ENCODE data around the gene PAXX. TPM values are rescaled to one million over a fixed set of nuclear protein-coding genes. Genes with fewer than 3 reads are reported as not detected.

Gene PAXX
- total RNA-seq, 1 donor: 16.6 TPM

GRCh38 chr9:136953771-136954269 lies 38.4 kb upstream of the PAXX start:
- H2AFZ ChIP-seq (ENCODE audit: low read length): no peak overlapping the region
- no peaks in the 10 kb centered on the region for H3K36me3 ChIP-seq (ENCODE audit: insufficient read depth, low read length)

GRCh38 chr9:136954270-136955083 lies 37.7 kb upstream of the PAXX start:
- H3K4me1 ChIP-seq (ENCODE audit: insufficient read depth, low read length): peaks cover 4% of the 10 kb centered on the region
- H3K9me3 ChIP-seq (ENCODE audit: low read depth, low read length): no peaks in the 10 kb centered on the region
- H3K4me2 ChIP-seq (ENCODE audit: insufficient read depth, low read length): no peak overlapping the region
- H3K27me3 ChIP-seq (ENCODE audit: insufficient read depth, low read length): no peaks in the 10 kb centered on the region
- no peaks in the 10 kb centered on the region for H3K79me2 ChIP-seq (ENCODE audit: insufficient read depth, low read length)
- no peak overlapping the region for H2AFZ ChIP-seq (ENCODE audit: low read length)
- peak; percentile 78 for DNase-seq (ENCODE audit: insufficient read length, low spot score, missing footprints)
- H3K36me3 ChIP-seq (ENCODE audit: insufficient read depth, low read length): no peaks in the 10 kb centered on the region
- H3K27ac ChIP-seq (ENCODE audit: low read depth, low read length): no peak overlapping the region
- no peaks in the 10 kb centered on the region for H4K20me1 ChIP-seq (ENCODE audit: insufficient read depth, low read length)
- no peak overlapping the region for H3K4me3 ChIP-seq (ENCODE audit: insufficient read depth, low read length)
- no peak for TF ChIP-seq CTCF (IDR thresholded peaks at IDR 0.05; ENCODE audit: extremely low read depth, low read depth, low read length)

More at GRCh38 chr9:136953771-136954269, 38.4 kb upstream of the PAXX start:
- DNase-seq (ENCODE audit: insufficient read length, low spot score, missing footprints): peak; percentile 85
- Histone ChIP-seq H3K79me2 (ENCODE audit: insufficient read depth, low read length) (no peaks in the 10 kb centered on the region), H3K27ac (ENCODE audit: low read depth, low read length) (no peak overlapping the region), H3K9me3 (ENCODE audit: low read depth, low read length) (no peaks in the 10 kb centered on the region), H3K27me3 (ENCODE audit: insufficient read depth, low read length) (no peaks in the 10 kb centered on the region), H3K4me1 (ENCODE audit: insufficient read depth, low read length) (peaks cover 4% of the 10 kb centered on the region), H4K20me1 (ENCODE audit: insufficient read depth, low read length) (no peaks in the 10 kb centered on the region), H3K4me2 (ENCODE audit: insufficient read depth, low read length) (no peak overlapping the region), H3K4me3 (ENCODE audit: insufficient read depth, low read length) (no peak overlapping the region)
- no peak for TF ChIP-seq CTCF (IDR thresholded peaks at IDR 0.05; ENCODE audit: extremely low read depth, low read depth, low read length)

- H3K36me3 ChIP-seq (ENCODE audit: insufficient read depth, low read length): no peaks in the 10 kb centered on the region
- peaks cover under 1% of the 10 kb centered on the region for H3K4me1 ChIP-seq (ENCODE audit: insufficient read depth, low read length)
- H3K27ac ChIP-seq (ENCODE audit: low read depth, low read length): no peak overlapping the region
- no peak overlapping the region for H3K4me2 ChIP-seq (ENCODE audit: insufficient read depth, low read length)
- H3K27me3 ChIP-seq (ENCODE audit: insufficient read depth, low read length): no peaks in the 10 kb centered on the region
- no peak for TF ChIP-seq CTCF (IDR thresholded peaks at IDR 0.05; ENCODE audit: extremely low read depth, low read depth, low read length)
- no peaks in the 10 kb centered on the region for H4K20me1 ChIP-seq (ENCODE audit: insufficient read depth, low read length)
- H3K9me3 ChIP-seq (ENCODE audit: low read depth, low read length): no peaks in the 10 kb centered on the region
- H3K79me2 ChIP-seq (ENCODE audit: insufficient read depth, low read length): no peaks in the 10 kb centered on the region
- no peak overlapping the region for H3K4me3 ChIP-seq (ENCODE audit: insufficient read depth, low read length)
- H2AFZ ChIP-seq (ENCODE audit: low read length): no peak overlapping the region
- DNase-seq (ENCODE audit: insufficient read length, low spot score, missing footprints): peak; percentile 81
Measured at GRCh38 chr9:136955202-136955942, 36.9 kb upstream of the PAXX start.

- H3K4me3 ChIP-seq (ENCODE audit: insufficient read depth, low read length): no peak overlapping the region
- no peaks in the 10 kb centered on the region for H3K36me3 ChIP-seq (ENCODE audit: insufficient read depth, low read length)
- no peaks in the 10 kb centered on the region for H3K9me3 ChIP-seq (ENCODE audit: low read depth, low read length)
- H3K79me2 ChIP-seq (ENCODE audit: insufficient read depth, low read length): no peaks in the 10 kb centered on the region
- H3K27ac ChIP-seq (ENCODE audit: low read depth, low read length): no peak overlapping the region
- no peak for TF ChIP-seq CTCF (IDR thresholded peaks at IDR 0.05; ENCODE audit: extremely low read depth, low read depth, low read length)
- no peak for DNase-seq (ENCODE audit: insufficient read length, low spot score, missing footprints)
- H3K27me3 ChIP-seq (ENCODE audit: insufficient read depth, low read length): no peaks in the 10 kb centered on the region
- no peaks in the 10 kb centered on the region for H3K4me1 ChIP-seq (ENCODE audit: insufficient read depth, low read length)
- no peak overlapping the region for H3K4me2 ChIP-seq (ENCODE audit: insufficient read depth, low read length)
- H2AFZ ChIP-seq (ENCODE audit: low read length): no peak overlapping the region
- no peaks in the 10 kb centered on the region for H4K20me1 ChIP-seq (ENCODE audit: insufficient read depth, low read length)
Measured at GRCh38 chr9:136955943-136956335, 36.3 kb upstream of the PAXX start.

Data from osteoblast (primary cell).